Uterus (tissue), 4 donors: Measurements from ENCODE around the gene PDLIM5. TPM values are rescaled to one million over a fixed set of nuclear protein-coding genes. Genes with fewer than 3 reads are reported as not detected.
A peak's percentile ranks its signal among the peaks of the same experiment; 100 is the strongest.

Experiments used
- DNase-seq, 2 donors: peaks; one replicate each; pipeline ENCODE4 v3.0.0-alpha.2; 2019 to 2020
- H3K27ac ChIP-seq, 2 donors: fragments of 200-600 bp; sonication (generic); 1 replicate in 1 of 2; 2 replicates in 1 of 2; pipeline ENCODE4 v1.5.1; 2016 to 2018
- H3K27me3 ChIP-seq, 2 donors: fragments of 200-600 bp; sonication (generic); one replicate each; pipeline ENCODE4 v1.5.1; 2018 to 2019; ENCODE audit warnings: control low read depth in 1 of 2
- H3K36me3 ChIP-seq, 2 donors: fragments of 200-600 bp; sonication (generic); one replicate each; pipeline ENCODE4 v1.5.1; 2019; ENCODE audit warnings: control low read depth in 1 of 2
- H3K4me1 ChIP-seq, 2 donors: fragments of 200-600 bp; sonication (generic); one replicate each; pipeline ENCODE4 v1.5.1; 2018 to 2019; ENCODE audit warnings: control low read depth in 1 of 2
- H3K4me3 ChIP-seq, 2 donors: fragments of 200-600 bp; sonication (generic); 1 replicate in 1 of 2; 2 replicates in 1 of 2; pipeline ENCODE4 v1.5.1; 2018 to 2019; ENCODE audit warnings: mild to moderate bottlenecking in 1 of 2
- H3K9me3 ChIP-seq, 2 donors: fragments of 200-600 bp; sonication (generic); one replicate each; pipeline ENCODE4 v1.5.1; 2019; ENCODE audit warnings: control low read depth in 1 of 2
- POLR2A ChIP-seq, 2 donors: fragments of 450-650 bp; IDR thresholded peaks; one replicate each; pipeline ENCODE4 v1.6.1; 2016; ENCODE audit warnings: antibody characterized with exemption in 2 of 2, mild to moderate bottlenecking in 1 of 2, moderate library complexity in 1 of 2
- intact Hi-C: fragments of 100-400 bp; cut with DNase I; formaldehyde crosslinking; loops from one replicate; pipeline ENCODE4 v1.15.1; 2023; ENCODE audit warnings: low total_unique reads
- total RNA-seq, 4 donors: library from RNA; depleted of rRNA in 3 of 4; stranded (reverse); fragments of >200 nt in 3 of 4; gene quantifications; one replicate each; pipeline versions ENCODE4 v1.1.0 to v1.2.4, GENCODE V29; 2014 to 2023
- TF ChIP-seq, protein P1 (sequence below), 4 experiments: fragments of 200-600 bp in 2 of 4; fragments of 450-650 bp in 2 of 4; sonication (generic) in 2 of 4; IDR thresholded peaks; one replicate each; pipeline ENCODE4 v1.5.1; 2016 to 2019; ENCODE audit warnings: antibody characterized with exemption in 4 of 4, mild to moderate bottlenecking in 2 of 4, moderate library complexity in 1 of 4
- donor health status: DM: yes; HTN: yes; CAD: no.

The PDLIM5 gene
- total RNA-seq, 4 donors from 2014 or later, result 90.8 to 571 (median 351) TPM

DNA sequence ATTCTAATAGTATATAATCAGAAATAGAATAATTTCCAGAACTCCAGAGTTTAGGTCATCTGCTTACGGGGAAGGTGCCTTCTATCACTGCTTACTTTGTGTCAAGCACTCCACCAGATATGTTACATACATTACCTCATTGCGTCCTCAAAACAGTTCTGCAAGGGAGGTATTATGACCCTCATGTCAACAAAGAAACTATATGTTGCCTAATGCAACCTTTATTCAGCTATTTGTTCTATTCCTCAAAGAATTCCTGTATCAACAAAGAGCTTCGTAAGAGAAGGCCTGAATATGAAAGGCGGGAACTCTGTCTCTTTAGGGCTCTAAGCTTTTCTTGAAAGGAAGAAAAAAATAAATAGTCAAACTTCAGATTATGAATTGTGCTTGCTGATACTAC lies 114.7 kb downstream of the PDLIM5 start:
- no peaks in the 10 kb centered on the region for H3K27me3 ChIP-seq
- no peak overlapping the region for H3K4me3 ChIP-seq
- peaks cover 0 to 9% of the 10 kb centered on the region in 2 donors for H3K4me1 ChIP-seq
- DNase-seq, result no peak
- no peak for TF ChIP-seq POLR2A (IDR thresholded peaks at IDR 0.05)
- TF ChIP-seq, protein P1, sequence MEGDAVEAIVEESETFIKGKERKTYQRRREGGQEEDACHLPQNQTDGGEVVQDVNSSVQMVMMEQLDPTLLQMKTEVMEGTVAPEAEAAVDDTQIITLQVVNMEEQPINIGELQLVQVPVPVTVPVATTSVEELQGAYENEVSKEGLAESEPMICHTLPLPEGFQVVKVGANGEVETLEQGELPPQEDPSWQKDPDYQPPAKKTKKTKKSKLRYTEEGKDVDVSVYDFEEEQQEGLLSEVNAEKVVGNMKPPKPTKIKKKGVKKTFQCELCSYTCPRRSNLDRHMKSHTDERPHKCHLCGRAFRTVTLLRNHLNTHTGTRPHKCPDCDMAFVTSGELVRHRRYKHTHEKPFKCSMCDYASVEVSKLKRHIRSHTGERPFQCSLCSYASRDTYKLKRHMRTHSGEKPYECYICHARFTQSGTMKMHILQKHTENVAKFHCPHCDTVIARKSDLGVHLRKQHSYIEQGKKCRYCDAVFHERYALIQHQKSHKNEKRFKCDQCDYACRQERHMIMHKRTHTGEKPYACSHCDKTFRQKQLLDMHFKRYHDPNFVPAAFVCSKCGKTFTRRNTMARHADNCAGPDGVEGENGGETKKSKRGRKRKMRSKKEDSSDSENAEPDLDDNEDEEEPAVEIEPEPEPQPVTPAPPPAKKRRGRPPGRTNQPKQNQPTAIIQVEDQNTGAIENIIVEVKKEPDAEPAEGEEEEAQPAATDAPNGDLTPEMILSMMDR (IDR thresholded peaks at IDR 0.05), result no peak
- H3K27ac ChIP-seq, result no peak overlapping the region
- intact Hi-C loops, result no loop called here
- H3K36me3 ChIP-seq, result no peaks in the 10 kb centered on the region
- H3K9me3 ChIP-seq, result no peaks in the 10 kb centered on the region

DNA sequence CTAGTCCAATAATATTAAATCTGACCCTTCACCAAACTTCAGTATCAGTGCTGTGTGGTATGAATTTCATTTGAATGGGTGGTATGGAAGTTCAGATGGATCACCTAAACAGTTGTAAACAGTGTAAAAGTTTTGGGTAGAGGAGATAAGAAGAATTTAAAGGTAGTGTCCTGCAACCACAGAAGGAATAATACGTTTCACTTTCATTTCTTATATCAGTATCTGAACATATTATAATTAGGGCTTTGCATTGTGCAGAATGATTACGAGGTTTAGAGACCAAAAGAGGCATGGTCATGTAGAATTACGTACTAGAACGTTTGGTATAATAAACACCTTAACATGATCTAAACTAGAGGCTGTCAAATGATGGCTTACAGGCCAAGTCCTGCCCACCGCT lies 116.1 kb downstream of the PDLIM5 start:
- H3K4me1 ChIP-seq, result peaks cover 0 to 9% of the 10 kb centered on the region in 2 donors
- intact Hi-C loops, result no loop called here
- H3K27me3 ChIP-seq, result no peaks in the 10 kb centered on the region
- no peaks in the 10 kb centered on the region for H3K9me3 ChIP-seq
- DNase-seq, result no peak
- TF ChIP-seq, protein P1 (IDR thresholded peaks at IDR 0.05), result no peak
- no peak for TF ChIP-seq POLR2A (IDR thresholded peaks at IDR 0.05)
- H3K4me3 ChIP-seq, result no peak overlapping the region
- peak overlapping the region in 1 of 2 donors; percentile 5 for H3K27ac ChIP-seq
- no peaks in the 10 kb centered on the region for H3K36me3 ChIP-seq

DNA sequence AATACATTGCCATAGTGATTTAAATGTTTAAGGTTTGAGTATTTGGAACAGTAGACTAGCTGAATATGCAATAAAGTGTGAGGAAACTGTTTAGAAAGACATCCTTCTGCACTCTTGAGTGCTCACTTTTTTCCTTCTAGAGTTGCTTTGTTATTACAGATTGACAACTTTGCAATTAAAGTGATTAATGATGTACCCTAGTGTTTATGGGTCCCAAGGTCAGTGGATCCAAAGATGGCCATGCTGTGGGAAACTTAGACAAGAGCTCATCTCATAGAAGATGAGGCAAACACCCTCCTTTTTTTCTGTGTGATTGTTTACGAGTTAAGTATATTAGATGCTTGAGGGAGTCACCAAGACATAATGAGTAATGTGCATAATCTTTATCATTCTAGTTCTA lies 118.8 kb downstream of the PDLIM5 start:
- Histone ChIP-seq H3K9me3 (no peaks in the 10 kb centered on the region), H3K27me3 (no peaks in the 10 kb centered on the region), H3K27ac (no peak overlapping the region), H3K36me3 (no peaks in the 10 kb centered on the region), H3K4me1 (peaks cover 0 to 9% of the 10 kb centered on the region in 2 donors), H3K4me3 (no peak overlapping the region)
- no peak for DNase-seq
- intact Hi-C loops, result no loop called here
- TF ChIP-seq POLR2A (IDR thresholded peaks at IDR 0.05), result no peak
- TF ChIP-seq, protein P1 (IDR thresholded peaks at IDR 0.05), result no peak

DNA sequence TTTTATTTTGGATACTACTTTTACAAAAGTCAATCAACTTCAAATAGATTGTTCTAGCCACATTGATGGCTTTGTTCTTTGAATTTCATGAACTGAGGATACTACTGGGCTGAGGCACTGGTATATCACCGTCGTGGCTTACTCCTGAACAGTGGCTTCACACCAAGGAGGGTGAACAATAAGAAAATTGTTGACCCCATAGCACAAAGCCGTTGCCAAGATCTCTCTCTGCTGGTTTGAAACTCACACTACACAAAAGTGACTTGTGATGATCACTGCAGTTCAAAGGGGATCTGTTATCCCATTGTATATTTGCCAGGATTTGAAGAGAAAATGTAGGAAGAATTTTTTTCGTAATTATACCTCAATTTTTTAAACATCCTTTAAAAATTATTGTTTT lies 119.6 kb downstream of the PDLIM5 start:
- H3K27me3 ChIP-seq, result no peaks in the 10 kb centered on the region
- DNase-seq, result no peak
- peaks cover 0 to 4% of the 10 kb centered on the region in 2 donors for H3K4me1 ChIP-seq
- no peak overlapping the region for H3K27ac ChIP-seq
- no peaks in the 10 kb centered on the region for H3K9me3 ChIP-seq
- no peak overlapping the region for H3K4me3 ChIP-seq
- no peak for TF ChIP-seq POLR2A (IDR thresholded peaks at IDR 0.05)
- intact Hi-C loops, result no loop called here
- no peaks in the 10 kb centered on the region for H3K36me3 ChIP-seq

DNA sequence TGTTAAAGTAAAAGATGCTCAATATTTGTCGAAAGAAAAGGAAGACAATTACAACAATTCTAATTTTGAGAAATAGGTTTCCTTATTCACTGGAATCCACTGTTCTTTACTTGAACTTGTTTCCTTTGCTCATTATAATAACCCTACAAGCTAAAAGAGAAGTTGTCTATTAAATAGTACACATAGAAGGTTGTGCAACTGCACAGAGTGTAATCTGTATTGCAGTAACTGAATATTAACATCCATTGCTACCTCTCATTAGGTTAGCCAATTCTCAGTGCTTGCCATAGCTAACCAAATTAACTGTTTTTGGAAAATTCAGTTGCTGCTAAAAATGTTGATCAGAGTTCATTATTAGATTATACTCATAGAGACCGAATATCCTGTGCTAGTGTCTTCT lies 120.0 kb downstream of the PDLIM5 start:
- intact Hi-C loops, result no loop called here
- H3K27ac ChIP-seq, result no peak overlapping the region
- no peak overlapping the region for H3K4me3 ChIP-seq
- no peaks in the 10 kb centered on the region for H3K9me3 ChIP-seq
- DNase-seq, result no peak
- H3K27me3 ChIP-seq, result no peaks in the 10 kb centered on the region
- TF ChIP-seq POLR2A (IDR thresholded peaks at IDR 0.05), result no peak
- TF ChIP-seq, protein P1 (IDR thresholded peaks at IDR 0.05), result no peak
- peaks cover 0 to 4% of the 10 kb centered on the region in 2 donors for H3K4me1 ChIP-seq
- no peaks in the 10 kb centered on the region for H3K36me3 ChIP-seq

DNA sequence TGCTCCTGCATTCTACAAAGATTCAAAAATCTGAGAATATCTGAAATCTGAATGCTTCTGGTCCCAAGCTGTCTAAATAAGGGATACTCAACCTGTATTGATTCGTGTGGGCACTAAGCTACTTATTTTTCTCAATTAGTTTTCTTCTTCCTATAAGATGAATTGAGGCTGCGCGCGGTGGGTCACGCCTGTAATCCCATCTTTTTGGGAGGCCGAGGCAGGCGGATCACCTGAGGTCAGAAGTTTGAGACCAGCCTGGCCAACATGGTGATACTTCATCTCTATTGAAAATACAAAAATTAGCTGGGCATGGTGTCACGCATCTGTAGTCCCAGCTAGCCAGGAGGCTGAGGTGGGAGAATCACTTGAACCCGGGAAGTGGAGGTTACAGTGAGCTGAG lies 122.3 kb downstream of the PDLIM5 start:
- H3K27me3 ChIP-seq, result no peaks in the 10 kb centered on the region
- H3K36me3 ChIP-seq, result no peaks in the 10 kb centered on the region
- peaks cover 0 to 5% of the 10 kb centered on the region in 2 donors for H3K4me1 ChIP-seq
- H3K9me3 ChIP-seq, result no peaks in the 10 kb centered on the region
- DNase-seq, result no peak
- TF ChIP-seq, protein P1 (IDR thresholded peaks at IDR 0.05), result no peak
- no peak for TF ChIP-seq POLR2A (IDR thresholded peaks at IDR 0.05)
- H3K27ac ChIP-seq, result no peak overlapping the region
- no peak overlapping the region for H3K4me3 ChIP-seq
- intact Hi-C loops, result no loop called here
